Kidney (tissue), 14 donors: ENCODE measurements around the gene GJA3. TPM values are rescaled to one million over a fixed set of nuclear protein-coding genes. Genes with fewer than 3 reads are reported as not detected.

Experiments
- DNase-seq, 5 donors: peaks; one replicate each; pipeline ENCODE4 v3.0.0-alpha.2; 2013 to 2020
- FAIRE-seq: peaks from 2 replicates; lab custom pipeline; 2012; peaks lifted over from hg19 to GRCh38; lab: Jason Lieb, UNC
- H3K27ac ChIP-seq, 2 donors: one replicate each; pipeline ENCODE4 v1.7.0; 2013; ENCODE audit warnings: low read depth in 2 of 2, low read length in 2 of 2, inconsistent platforms in 1 of 2
- H3K27me3 ChIP-seq: one replicate; pipeline ENCODE4 v1.7.1; 2013; ENCODE audit warnings: low read length, inconsistent platforms; ENCODE audit not compliant: control insufficient read depth, insufficient read depth
- H3K36me3 ChIP-seq, 3 donors: one replicate each; pipeline versions ENCODE4 v1.7.0 to v1.7.1; 2013; ENCODE audit warnings: low read length in 3 of 3, control low read depth in 1 of 3, inconsistent platforms in 1 of 3; ENCODE audit not compliant: insufficient read depth in 3 of 3, control insufficient read depth in 2 of 3
- H3K4me1 ChIP-seq, 3 donors: one replicate each; pipeline versions ENCODE4 v1.7.0 to v1.7.1; 2013; ENCODE audit warnings: low read length in 3 of 3, inconsistent platforms in 1 of 3, low read depth in 1 of 3; ENCODE audit not compliant: control insufficient read depth in 2 of 3, insufficient read depth in 2 of 3
- H3K4me3 ChIP-seq, 3 donors: one replicate each; pipeline versions ENCODE4 v1.7.0 to v1.8.1; 2013; ENCODE audit warnings: low read length in 3 of 3, control low read depth in 1 of 3, inconsistent platforms in 1 of 3
- H3K9ac ChIP-seq, 3 donors: one replicate each; pipeline versions ENCODE4 v1.7.0 to v1.7.1; 2013; ENCODE audit warnings: low read length in 3 of 3, control low read depth in 1 of 3, inconsistent platforms in 1 of 3
- H3K9me3 ChIP-seq, 3 donors: one replicate each; pipeline versions ENCODE4 v1.7.0 to v1.7.1; 2013; ENCODE audit warnings: low read length in 3 of 3, control low read depth in 1 of 3, inconsistent platforms in 1 of 3; ENCODE audit not compliant: control insufficient read depth in 2 of 3, insufficient read depth in 1 of 3
- CTCF ChIP-seq: IDR thresholded peaks from 3 replicates; pipeline ENCODE4 v1.5.1; 2012; ENCODE audit warnings: mild to moderate bottlenecking, moderate library complexity, borderline replicate concordance; ENCODE audit not compliant: insufficient read depth; ENCODE audit errors: extremely low read depth
- intact Hi-C: fragments of 100-400 bp; cut with DNase I; formaldehyde crosslinking; loops from one replicate; pipeline ENCODE4 v1.11.1; 2022
- polyA plus RNA-seq: library from polyadenylated mRNA; stranded (reverse); fragments of 350-450 nt; fragmentation: Illumina TruSeq; extraction: RNeasy Lipid Tissue Mini Kit (QIAGEN cat#74804); gene quantifications from one replicate; pipeline ENCODE4 v1.2.3, GENCODE V29; 2014; ENCODE audit warnings: low read depth, low replicate concordance; ENCODE audit not compliant: insufficient read depth
- total RNA-seq: library from RNA; stranded (reverse); fragmentation: NEBNext Ultra II Directional; extraction: Animal tissue kit (Norgen Biotek cat#: 25700); gene quantifications from one replicate; pipeline ENCODE4 v1.2.1, GENCODE V29; 2021
- donor health status: control.
- donor health status: control.
- donor health status: control.
- donor health status: control.
- donor health status: control.
- donor health status: DM: yes; HTN: yes; CAD: no.
- donor health status: Normal renal cell carcinoma (clear cell type).

GJA3 gene
- total and polyA plus RNA-seq, 2 donors from 2014 or later: 0.16 to 1.1 TPM

GRCh38 chr13:20114066-20114610 lies 46.7 kb downstream of the GJA3 start:
- FAIRE-seq (no peak), DNase-seq (no peak)
- Histone ChIP-seq H3K9me3 (no peaks in the 10 kb centered on the region), H3K36me3 (no peaks in the 10 kb centered on the region), H3K9ac (no peak overlapping the region), H3K4me1 (no peaks in the 10 kb centered on the region), H3K27ac (no peak overlapping the region), H3K27me3 (no peaks in the 10 kb centered on the region), H3K4me3 (no peak overlapping the region)
- intact Hi-C loops: no loop called here
- TF ChIP-seq CTCF: no peak

GRCh38 chr13:20109037-20109436 lies 51.8 kb downstream of the GJA3 start:
- no peak overlapping the region for H3K27ac ChIP-seq
- no peaks in the 10 kb centered on the region for H3K4me1 ChIP-seq
- intact Hi-C loops: no loop called here
- H3K4me3 ChIP-seq: no peak overlapping the region
- no peaks in the 10 kb centered on the region for H3K27me3 ChIP-seq
- TF ChIP-seq CTCF: no peak
- DNase-seq (no peak), FAIRE-seq (no peak)
- no peaks in the 10 kb centered on the region for H3K9me3 ChIP-seq
- H3K9ac ChIP-seq: no peak overlapping the region
- no peaks in the 10 kb centered on the region for H3K36me3 ChIP-seq

- H3K9ac ChIP-seq: no peak overlapping the region
- no peak for FAIRE-seq
- no peaks in the 10 kb centered on the region for H3K4me1 ChIP-seq
Observed at GRCh38 chr13:20106742-20107141, 54.1 kb downstream of the GJA3 start.

More at GRCh38 chr13:20106742-20107141, 54.1 kb downstream of the GJA3 start:
- Histone ChIP-seq H3K36me3 (no peaks in the 10 kb centered on the region), H3K27ac (no peak overlapping the region), H3K4me3 (no peak overlapping the region), H3K27me3 (no peaks in the 10 kb centered on the region), H3K9me3 (no peaks in the 10 kb centered on the region)
- intact Hi-C loops: no loop called here
- TF ChIP-seq CTCF: no peak
- DNase-seq: no peak
